Liver (tissue), 3 donors: Measurements from ENCODE around the gene APP.

Experiments used
- FOXA1 ChIP-seq: IDR thresholded peaks from 2 replicates; pipeline ENCODE4 v1.6.1; 2016; ENCODE audit warnings: antibody characterized with exemption
- RAD21 ChIP-seq, 2 donors: IDR thresholded peaks; 2 replicates each; pipeline ENCODE4 v1.6.1; 2016; ENCODE audit warnings: antibody characterized with exemption in 2 of 2, mild to moderate bottlenecking in 2 of 2
- SP1 ChIP-seq: IDR thresholded peaks from 2 replicates; pipeline ENCODE4 v1.6.1; 2018; ENCODE audit warnings: antibody characterized with exemption, mild to moderate bottlenecking
- TF ChIP-seq, protein P1 (sequence below): fragments of 150-350 bp; IDR thresholded peaks from 2 replicates; pipeline ENCODE4 v1.5.1; 2017; ENCODE audit warnings: improper control_type of control experiment, low read depth, low read length; ENCODE audit not compliant: missing input control
- TF ChIP-seq, protein P2 (sequence below): IDR thresholded peaks from 2 replicates; pipeline ENCODE4 v1.6.1; 2016; ENCODE audit warnings: antibody characterized with exemption
- TF ChIP-seq, protein P3 (sequence below): IDR thresholded peaks from 2 replicates; pipeline ENCODE4 v1.6.1; 2016; ENCODE audit warnings: antibody characterized with exemption, mild to moderate bottlenecking
- donor health status: healthy.
- donor health status: healthy.

DNA sequence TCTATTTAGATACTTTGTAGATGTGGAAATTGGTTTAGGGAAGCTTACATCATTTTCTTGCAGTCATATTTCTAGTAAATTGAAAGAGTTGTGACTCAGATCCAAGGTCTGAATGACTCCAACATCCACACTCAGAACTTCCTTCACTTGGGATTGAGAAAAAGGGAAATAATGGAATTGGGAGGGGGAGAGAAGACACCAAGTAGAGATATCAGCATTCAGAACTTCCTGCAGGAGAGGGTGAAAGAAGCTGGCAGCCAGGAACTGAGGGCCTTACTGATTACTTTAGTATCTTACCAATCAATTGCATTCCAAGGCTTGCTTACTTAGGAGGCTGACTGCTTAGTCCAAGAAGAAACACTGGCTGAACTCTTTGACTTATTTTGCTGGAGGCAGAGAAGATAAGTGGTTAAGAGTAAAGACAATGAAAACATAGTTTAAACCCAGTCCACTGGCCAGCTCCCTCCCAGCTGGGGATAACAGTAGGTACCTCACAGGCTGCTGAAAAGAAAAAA is 21.7 kb downstream of the APP start:
- TF ChIP-seq, protein P1, sequence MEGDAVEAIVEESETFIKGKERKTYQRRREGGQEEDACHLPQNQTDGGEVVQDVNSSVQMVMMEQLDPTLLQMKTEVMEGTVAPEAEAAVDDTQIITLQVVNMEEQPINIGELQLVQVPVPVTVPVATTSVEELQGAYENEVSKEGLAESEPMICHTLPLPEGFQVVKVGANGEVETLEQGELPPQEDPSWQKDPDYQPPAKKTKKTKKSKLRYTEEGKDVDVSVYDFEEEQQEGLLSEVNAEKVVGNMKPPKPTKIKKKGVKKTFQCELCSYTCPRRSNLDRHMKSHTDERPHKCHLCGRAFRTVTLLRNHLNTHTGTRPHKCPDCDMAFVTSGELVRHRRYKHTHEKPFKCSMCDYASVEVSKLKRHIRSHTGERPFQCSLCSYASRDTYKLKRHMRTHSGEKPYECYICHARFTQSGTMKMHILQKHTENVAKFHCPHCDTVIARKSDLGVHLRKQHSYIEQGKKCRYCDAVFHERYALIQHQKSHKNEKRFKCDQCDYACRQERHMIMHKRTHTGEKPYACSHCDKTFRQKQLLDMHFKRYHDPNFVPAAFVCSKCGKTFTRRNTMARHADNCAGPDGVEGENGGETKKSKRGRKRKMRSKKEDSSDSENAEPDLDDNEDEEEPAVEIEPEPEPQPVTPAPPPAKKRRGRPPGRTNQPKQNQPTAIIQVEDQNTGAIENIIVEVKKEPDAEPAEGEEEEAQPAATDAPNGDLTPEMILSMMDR = no peak
- TF ChIP-seq, protein P2, sequence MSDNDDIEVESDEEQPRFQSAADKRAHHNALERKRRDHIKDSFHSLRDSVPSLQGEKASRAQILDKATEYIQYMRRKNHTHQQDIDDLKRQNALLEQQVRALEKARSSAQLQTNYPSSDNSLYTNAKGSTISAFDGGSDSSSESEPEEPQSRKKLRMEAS = no peak
- TF ChIP-seq FOXA1 = no peak
- TF ChIP-seq, protein P3, sequence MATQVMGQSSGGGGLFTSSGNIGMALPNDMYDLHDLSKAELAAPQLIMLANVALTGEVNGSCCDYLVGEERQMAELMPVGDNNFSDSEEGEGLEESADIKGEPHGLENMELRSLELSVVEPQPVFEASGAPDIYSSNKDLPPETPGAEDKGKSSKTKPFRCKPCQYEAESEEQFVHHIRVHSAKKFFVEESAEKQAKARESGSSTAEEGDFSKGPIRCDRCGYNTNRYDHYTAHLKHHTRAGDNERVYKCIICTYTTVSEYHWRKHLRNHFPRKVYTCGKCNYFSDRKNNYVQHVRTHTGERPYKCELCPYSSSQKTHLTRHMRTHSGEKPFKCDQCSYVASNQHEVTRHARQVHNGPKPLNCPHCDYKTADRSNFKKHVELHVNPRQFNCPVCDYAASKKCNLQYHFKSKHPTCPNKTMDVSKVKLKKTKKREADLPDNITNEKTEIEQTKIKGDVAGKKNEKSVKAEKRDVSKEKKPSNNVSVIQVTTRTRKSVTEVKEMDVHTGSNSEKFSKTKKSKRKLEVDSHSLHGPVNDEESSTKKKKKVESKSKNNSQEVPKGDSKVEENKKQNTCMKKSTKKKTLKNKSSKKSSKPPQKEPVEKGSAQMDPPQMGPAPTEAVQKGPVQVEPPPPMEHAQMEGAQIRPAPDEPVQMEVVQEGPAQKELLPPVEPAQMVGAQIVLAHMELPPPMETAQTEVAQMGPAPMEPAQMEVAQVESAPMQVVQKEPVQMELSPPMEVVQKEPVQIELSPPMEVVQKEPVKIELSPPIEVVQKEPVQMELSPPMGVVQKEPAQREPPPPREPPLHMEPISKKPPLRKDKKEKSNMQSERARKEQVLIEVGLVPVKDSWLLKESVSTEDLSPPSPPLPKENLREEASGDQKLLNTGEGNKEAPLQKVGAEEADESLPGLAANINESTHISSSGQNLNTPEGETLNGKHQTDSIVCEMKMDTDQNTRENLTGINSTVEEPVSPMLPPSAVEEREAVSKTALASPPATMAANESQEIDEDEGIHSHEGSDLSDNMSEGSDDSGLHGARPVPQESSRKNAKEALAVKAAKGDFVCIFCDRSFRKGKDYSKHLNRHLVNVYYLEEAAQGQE = no peak
- TF ChIP-seq RAD21 (IDR thresholded peaks at IDR 0.05) = no peak
- TF ChIP-seq SP1 = no peak
